ENCODE data around the gene BLTP3B. TPM values are rescaled to one million over a fixed set of nuclear protein-coding genes. Genes with fewer than 3 reads are reported as not detected.

The BLTP3B gene
- total RNA-seq, 2 experiments from 2014 or later = 27.0 to 27.2 TPM

Small RNA genes lying within 50 kb of the gene (microRNA-seq; reads per million reads assigned to microRNA genes)
- not detected for gene MIR1827 (ENCODE audit: borderline microRNAs expressed, borderline replicate concordance)

Other genes with a start within 250 kb of the BLTP3B start
- not detected for gene ANKS1B, start 157.9 kb downstream of the BLTP3B start, total RNA-seq
- 10 to 100 TPM; 38.0 to 41.8 TPM for gene ACTR6, start 57.9 kb upstream of the BLTP3B start, total RNA-seq
- gene DEPDC4, start 124.2 kb upstream of the BLTP3B start, total RNA-seq = 1 to 10 TPM; 3.4 to 3.6 TPM
- 10 to 100 TPM; 19.4 to 20.7 TPM for gene SCYL2, start 124.3 kb upstream of the BLTP3B start, total RNA-seq
- not detected for gene SLC17A8, start 214.2 kb upstream of the BLTP3B start, total RNA-seq